Measurements from ENCODE around the gene PAGE1. TPM values are rescaled to one million over a fixed set of nuclear protein-coding genes. Genes with fewer than 3 reads are reported as not detected.

Gene PAGE1
- total and polyA plus RNA-seq, 2 donors (not counting 3 experiments of a cell fraction or from before 2014, with no cell fraction given): not detected

DNA sequence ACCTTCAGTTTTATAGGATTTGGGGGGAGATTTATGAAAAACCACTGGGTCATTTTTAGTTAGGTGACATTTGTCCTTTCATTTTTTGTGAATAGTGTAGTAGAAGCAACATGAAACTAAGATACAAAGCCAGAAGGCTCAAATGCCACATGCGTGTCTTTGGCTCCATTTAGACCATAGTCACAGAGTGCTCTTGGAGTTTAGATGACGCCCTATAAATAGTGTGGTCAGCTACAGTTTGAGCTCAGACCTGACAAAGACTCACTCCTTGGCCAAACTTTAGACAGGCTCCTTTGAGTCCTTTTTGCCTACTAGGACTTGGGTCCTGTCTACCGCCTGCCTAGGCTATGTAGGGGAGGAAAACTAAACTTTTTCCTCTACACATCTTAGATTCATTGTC is 16.8 kb upstream of the PAGE1 start:
- H2AFZ ChIP-seq (ENCODE audit: low read depth, low read length): no peak overlapping the region
- TF ChIP-seq MYC (IDR thresholded peaks at IDR 0.05; ENCODE audit: low read depth, low read length) (no peak), EZH2 (IDR thresholded peaks at IDR 0.05; ENCODE audit: borderline replicate concordance, low read depth, low read length, severe bottlenecking) (no peak), GATA2 (IDR thresholded peaks at IDR 0.05; ENCODE audit: insufficient read depth, insufficient read length, low read depth, low read length) (no peak), POLR2A (IDR thresholded peaks at IDR 0.05; ENCODE audit: low read depth, low read length) (no peak), POLR2AphosphoS5 (IDR thresholded peaks at IDR 0.05; ENCODE audit: insufficient read depth, low read depth, low read length) (no peak), JUN (IDR thresholded peaks at IDR 0.05; ENCODE audit: borderline replicate concordance, insufficient read depth, insufficient read length, low read depth) (no peak), FOS (IDR thresholded peaks at IDR 0.05; ENCODE audit: borderline replicate concordance, insufficient read depth, low read length) (no peak)
- TF ChIP-seq, protein P1, sequence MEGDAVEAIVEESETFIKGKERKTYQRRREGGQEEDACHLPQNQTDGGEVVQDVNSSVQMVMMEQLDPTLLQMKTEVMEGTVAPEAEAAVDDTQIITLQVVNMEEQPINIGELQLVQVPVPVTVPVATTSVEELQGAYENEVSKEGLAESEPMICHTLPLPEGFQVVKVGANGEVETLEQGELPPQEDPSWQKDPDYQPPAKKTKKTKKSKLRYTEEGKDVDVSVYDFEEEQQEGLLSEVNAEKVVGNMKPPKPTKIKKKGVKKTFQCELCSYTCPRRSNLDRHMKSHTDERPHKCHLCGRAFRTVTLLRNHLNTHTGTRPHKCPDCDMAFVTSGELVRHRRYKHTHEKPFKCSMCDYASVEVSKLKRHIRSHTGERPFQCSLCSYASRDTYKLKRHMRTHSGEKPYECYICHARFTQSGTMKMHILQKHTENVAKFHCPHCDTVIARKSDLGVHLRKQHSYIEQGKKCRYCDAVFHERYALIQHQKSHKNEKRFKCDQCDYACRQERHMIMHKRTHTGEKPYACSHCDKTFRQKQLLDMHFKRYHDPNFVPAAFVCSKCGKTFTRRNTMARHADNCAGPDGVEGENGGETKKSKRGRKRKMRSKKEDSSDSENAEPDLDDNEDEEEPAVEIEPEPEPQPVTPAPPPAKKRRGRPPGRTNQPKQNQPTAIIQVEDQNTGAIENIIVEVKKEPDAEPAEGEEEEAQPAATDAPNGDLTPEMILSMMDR (IDR thresholded peaks at IDR 0.05; ENCODE audit: extremely low read depth in 1 of 2, insufficient read depth in 1 of 2, low read depth in 1 of 2, low read length in 2 of 2): no peak
- TF ChIP-seq, protein P2, sequence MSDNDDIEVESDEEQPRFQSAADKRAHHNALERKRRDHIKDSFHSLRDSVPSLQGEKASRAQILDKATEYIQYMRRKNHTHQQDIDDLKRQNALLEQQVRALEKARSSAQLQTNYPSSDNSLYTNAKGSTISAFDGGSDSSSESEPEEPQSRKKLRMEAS (IDR thresholded peaks at IDR 0.05; ENCODE audit: insufficient read depth, insufficient read length): no peak
- intact Hi-C loops (cut with micrococcal nuclease) (no loop called here), dilution Hi-C loops (cut with MboI; ENCODE audit: extremely low pct_ligation_motif_present, low sequenced_read_pairs) (no loop called here)
- ChIA-PET POLR2A (no interaction called here), CTCF (no interaction called here)
- no peaks in the 10 kb centered on the region for H3K9me1 ChIP-seq (replicated peaks; ENCODE audit: control insufficient read depth, extremely low read depth, insufficient read depth, low read length)
- DNase-seq (ENCODE audit: low read depth, low spot score): no peak
- H3K79me2 ChIP-seq (ENCODE audit: control insufficient read depth, insufficient read depth, low read length): no peaks in the 10 kb centered on the region
- H3K4me3 ChIP-seq (replicated peaks in 1 of 3; ENCODE audit: insufficient read depth in 1 of 3, low read depth in 1 of 3, low read length in 3 of 3): no peak overlapping the region
- no peaks in the 10 kb centered on the region for H3K4me1 ChIP-seq (ENCODE audit: control insufficient read depth, extremely low read depth, insufficient read depth, low read length)
- no peaks in the 10 kb centered on the region for H4K20me1 ChIP-seq (replicated peaks; ENCODE audit: control insufficient read depth, extremely low read depth, insufficient read depth, low read length)
- FAIRE-seq: no peak
- no peak overlapping the region for H3K9ac ChIP-seq (replicated peaks; ENCODE audit: extremely low read depth, insufficient read depth, low read length)
- H3K27me3 ChIP-seq (ENCODE audit: control insufficient read depth in 2 of 2, insufficient read depth in 2 of 2, low read length in 2 of 2): no peaks in the 10 kb centered on the region
- no peaks in the 10 kb centered on the region for H3K36me3 ChIP-seq (ENCODE audit: control insufficient read depth in 2 of 2, extremely low read depth in 1 of 2, insufficient read depth in 2 of 2, low read length in 2 of 2)
- no TSS peak for BruUV-seq (replicated peaks)
- H3K27ac ChIP-seq (ENCODE audit: insufficient read depth, low read depth, low read length): no peak overlapping the region
- no peaks in the 10 kb centered on the region for H3K9me3 ChIP-seq (replicated peaks; ENCODE audit: control insufficient read depth, insufficient read depth, low read length)
- H3K4me2 ChIP-seq (ENCODE audit: insufficient read depth, low read length): no peak overlapping the region
